Esophagus (tissue), 2 donors: ENCODE data around the gene ARTN. TPM values are rescaled to one million over a fixed set of nuclear protein-coding genes. Genes with fewer than 3 reads are reported as not detected.

ENCODE experiments used
- H3K27ac ChIP-seq, 2 donors: one replicate each; pipeline ENCODE4 v1.5.1; 2013; ENCODE audit warnings: low read depth in 2 of 2, mild to moderate bottlenecking in 2 of 2, inconsistent platforms in 1 of 2, low read length in 1 of 2, moderate library complexity in 1 of 2
- H3K27me3 ChIP-seq, 2 donors: one replicate each; pipeline ENCODE4 v1.6.1; 2013; ENCODE audit warnings: low read length in 2 of 2, control low read depth in 1 of 2, mild to moderate bottlenecking in 1 of 2; ENCODE audit not compliant: insufficient read depth in 2 of 2, control insufficient read depth in 1 of 2
- H3K36me3 ChIP-seq, 2 donors: one replicate each; pipeline ENCODE4 v1.6.1; 2013; ENCODE audit warnings: low read length in 1 of 2; ENCODE audit not compliant: control insufficient read depth in 2 of 2, insufficient read depth in 2 of 2
- H3K4me1 ChIP-seq, 2 donors: one replicate each; pipeline ENCODE4 v1.6.1; 2013; ENCODE audit warnings: low read length in 1 of 2; ENCODE audit not compliant: control insufficient read depth in 2 of 2, insufficient read depth in 2 of 2
- H3K4me3 ChIP-seq, 2 donors: one replicate each; pipeline ENCODE4 v1.5.1; 2013; ENCODE audit warnings: low read length in 2 of 2, mild to moderate bottlenecking in 2 of 2, low read depth in 1 of 2, moderate library complexity in 1 of 2
- H3K9me3 ChIP-seq, 2 donors: one replicate each; pipeline ENCODE4 v1.6.1; 2013; ENCODE audit warnings: mild to moderate bottlenecking in 2 of 2, low read depth in 1 of 2, low read length in 1 of 2, moderate library complexity in 1 of 2; ENCODE audit not compliant: control insufficient read depth in 2 of 2, insufficient read depth in 1 of 2
- WGBS, 2 donors: extraction: QIAGEN DNeasy Blood & Tissue Kit; methylation state at CpG; one replicate each; pipeline ENCODE4 v1.1.7; 2013; 5-methylcytosine and 5-hydroxymethylcytosine counted together
- polyA plus RNA-seq, 2 donors: library from polyadenylated mRNA; stranded (reverse); fragments of 200-250 nt; gene quantifications; one replicate each; pipeline ENCODE4 v1.2.3, GENCODE V29; 2013
- donor health status: healthy with polysubstance abuse.
- donor health status: Bipolar disorder and iron deficiency.

Gene ARTN
- polyA plus RNA-seq, 2 donors, result 1.8 to 2.6 TPM

DNA sequence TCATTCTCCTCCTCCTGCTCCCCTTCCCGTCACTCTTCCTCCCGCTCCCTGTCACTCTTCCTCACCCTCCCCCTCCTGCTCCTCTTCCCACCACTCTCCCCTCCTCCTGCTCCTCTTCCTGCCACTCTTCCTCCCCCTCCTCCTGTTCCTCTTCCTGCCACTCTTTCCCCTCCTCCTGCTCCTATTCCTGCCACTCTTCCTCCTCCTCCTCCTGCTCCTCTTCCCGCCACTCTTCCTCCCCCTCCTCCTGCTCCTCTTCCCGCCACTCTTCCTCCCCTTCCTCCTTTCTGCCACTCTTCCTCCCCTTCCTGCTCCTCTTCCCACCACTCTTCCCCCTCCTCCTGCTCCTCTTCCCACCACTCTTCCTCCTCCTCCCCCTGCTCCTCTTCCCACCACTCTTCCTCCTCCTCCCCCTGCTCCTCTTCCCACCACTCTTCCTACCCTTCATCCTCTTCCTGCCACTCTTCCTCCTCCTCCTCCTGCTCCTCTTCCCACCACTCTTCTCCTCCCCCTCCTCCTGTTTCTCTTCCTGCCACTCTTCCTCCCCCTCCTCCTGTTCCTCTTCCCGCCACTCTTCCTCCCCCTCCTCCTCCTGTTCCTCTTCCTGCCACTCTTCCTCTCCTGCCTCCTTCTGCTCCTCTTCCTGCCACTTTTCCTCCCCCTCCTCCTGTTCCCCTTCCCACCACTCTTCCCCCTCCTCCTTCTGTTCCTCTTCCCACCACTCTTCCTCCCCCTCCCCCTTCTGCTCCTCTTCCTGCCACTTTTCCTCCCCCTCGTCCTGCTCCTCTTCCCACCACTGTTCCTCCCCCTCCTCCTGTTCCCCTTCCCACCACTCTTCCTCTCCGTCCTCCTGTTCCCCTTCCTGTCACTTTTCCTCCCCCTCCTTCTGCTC is 28.7 kb upstream of the ARTN start:
- 57 to 60% methylated on average over 7 of the region's 7 CpGs for WGBS, 2 donors
- Histone ChIP-seq H3K4me1 (peaks cover 3 to 12% of the 10 kb centered on the region in 2 donors), H3K27me3 (no peaks in the 10 kb centered on the region), H3K9me3 (peaks cover 0 to 2% of the 10 kb centered on the region in 2 donors), H3K27ac (no peak overlapping the region), H3K36me3 (no peaks in the 10 kb centered on the region), H3K4me3 (no peak overlapping the region)

DNA sequence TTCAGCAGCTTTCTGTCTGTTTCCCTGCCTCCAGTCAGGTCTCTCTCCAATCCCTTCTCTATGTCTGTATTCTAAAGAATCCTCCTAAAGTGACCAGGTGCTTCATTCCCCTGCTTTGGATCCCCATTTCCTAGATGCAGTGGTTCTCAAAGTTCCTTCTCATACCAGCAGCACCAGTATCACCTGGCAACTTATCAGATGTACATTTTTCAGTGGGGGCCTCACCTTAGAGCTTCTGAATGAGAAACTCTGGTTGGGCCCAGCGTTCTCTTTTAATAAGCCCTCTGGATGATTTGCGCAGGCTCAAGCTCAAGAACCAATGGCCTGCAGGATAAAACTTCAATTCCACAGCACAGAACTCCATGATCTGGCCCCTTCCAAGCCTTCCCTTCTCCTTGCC is 25.4 kb upstream of the ARTN start:
- no peaks in the 10 kb centered on the region for H3K27me3 ChIP-seq
- 96 to 98% methylated on average over 2 of the region's 2 CpGs for WGBS, 2 donors
- peaks cover 0 to 2% of the 10 kb centered on the region in 2 donors for H3K9me3 ChIP-seq
- no peak overlapping the region for H3K4me3 ChIP-seq
- no peak overlapping the region for H3K27ac ChIP-seq
- H3K4me1 ChIP-seq, result peaks cover 0 to 4% of the 10 kb centered on the region in 2 donors
- H3K36me3 ChIP-seq, result no peaks in the 10 kb centered on the region

DNA sequence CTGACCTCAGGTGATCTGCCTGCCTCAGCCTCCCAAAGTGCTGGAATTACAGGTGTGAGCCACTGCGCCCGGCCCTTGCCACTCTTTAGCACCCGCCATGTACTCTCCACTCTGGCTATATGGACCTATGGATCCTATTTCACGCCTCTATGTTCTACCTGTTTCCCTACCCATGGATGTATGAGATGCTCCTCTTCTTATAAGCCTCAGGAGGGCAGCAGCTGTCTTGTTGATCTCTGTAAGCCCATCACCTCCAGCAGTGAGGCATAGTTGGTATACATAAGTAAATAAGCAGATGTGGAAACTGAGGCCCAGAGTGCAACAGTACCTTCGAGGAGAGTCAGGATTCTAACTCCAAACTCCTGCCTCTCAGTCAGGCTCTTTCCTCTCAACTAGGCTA is 24.7 kb upstream of the ARTN start:
- no peak overlapping the region for H3K27ac ChIP-seq
- peaks cover 0 to 2% of the 10 kb centered on the region in 2 donors for H3K9me3 ChIP-seq
- no peak overlapping the region for H3K4me3 ChIP-seq
- 86 to 93% methylated on average over 5 of the region's 5 CpGs for WGBS, 2 donors
- no peaks in the 10 kb centered on the region for H3K27me3 ChIP-seq
- no peaks in the 10 kb centered on the region for H3K36me3 ChIP-seq
- peaks cover 0 to 4% of the 10 kb centered on the region in 2 donors for H3K4me1 ChIP-seq

DNA sequence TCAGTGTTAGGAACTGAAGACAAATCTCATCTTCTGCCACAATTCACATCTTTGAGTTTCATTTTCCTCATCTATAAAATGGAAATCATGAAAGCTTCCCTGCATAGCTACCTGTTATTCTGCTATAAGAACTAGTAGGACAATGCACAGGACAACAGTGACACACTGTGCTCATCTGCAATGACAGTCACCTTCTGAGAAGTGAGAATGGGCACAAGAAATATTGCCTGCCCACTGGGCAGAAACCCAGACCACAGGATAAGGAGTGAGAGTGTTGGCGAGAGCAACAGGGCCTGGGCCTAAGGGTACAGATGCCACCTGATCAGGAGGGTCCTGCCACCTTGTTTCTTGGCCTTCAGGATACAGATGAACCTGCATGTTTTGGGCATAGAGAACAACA is 23.3 kb upstream of the ARTN start:
- 95 to 100% methylated on average over 1 of the region's 1 CpG for WGBS, 2 donors
- Histone ChIP-seq H3K36me3 (no peaks in the 10 kb centered on the region), H3K4me3 (no peak overlapping the region), H3K27ac (no peak overlapping the region), H3K9me3 (peaks cover 0 to 2% of the 10 kb centered on the region in 2 donors), H3K4me1 (peaks cover 4 to 8% of the 10 kb centered on the region in 2 donors), H3K27me3 (no peaks in the 10 kb centered on the region)

DNA sequence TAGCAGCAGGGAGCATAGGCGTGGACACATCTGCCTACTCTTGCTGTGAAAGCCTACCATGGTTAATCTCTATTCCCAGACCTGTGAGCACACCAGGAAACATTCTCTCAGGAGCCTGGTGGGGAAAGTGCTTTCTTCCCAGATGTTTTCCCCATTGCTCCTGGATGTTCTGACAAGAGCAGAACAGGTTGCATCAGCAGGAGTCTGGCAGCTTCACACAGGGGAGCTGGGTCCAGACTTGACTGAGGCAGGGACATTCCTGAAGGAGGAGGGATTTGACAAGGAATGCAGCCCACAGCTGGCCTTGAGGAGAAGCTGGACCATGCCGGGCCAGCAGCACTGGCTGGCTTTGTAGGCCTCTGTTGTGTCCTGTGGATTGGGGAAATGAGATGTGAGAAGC is 21.0 kb upstream of the ARTN start:
- Histone ChIP-seq H3K4me3 (no peak overlapping the region), H3K27me3 (no peaks in the 10 kb centered on the region), H3K27ac (peak overlapping the region; percentile 55 to 66), H3K36me3 (no peaks in the 10 kb centered on the region), H3K9me3 (no peaks in the 10 kb centered on the region), H3K4me1 (peaks cover 4 to 10% of the 10 kb centered on the region in 2 donors)
- 40 to 61% methylated on average over 2 of the region's 2 CpGs for WGBS, 2 donors

DNA sequence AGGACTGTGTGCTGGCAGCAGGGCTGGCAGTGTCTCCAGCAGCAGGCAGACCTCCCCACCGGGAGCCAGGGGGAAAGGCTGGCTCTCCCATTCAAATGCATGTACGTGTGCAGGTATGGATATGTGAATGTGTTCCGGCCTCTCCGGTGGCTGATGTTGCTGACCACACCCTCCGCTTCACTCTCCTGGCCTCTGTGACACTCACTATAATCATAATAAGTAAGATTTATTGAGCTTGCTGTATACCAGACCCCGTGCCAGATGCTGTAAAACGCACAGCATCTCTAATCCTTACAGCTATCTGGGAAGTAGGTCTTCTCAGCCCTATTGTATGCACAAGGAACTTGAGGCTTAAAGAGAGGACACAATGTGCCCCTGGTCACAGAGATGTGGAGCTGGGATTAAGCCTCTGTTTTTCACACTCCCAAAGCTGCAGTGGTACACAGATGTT is 20.5 kb upstream of the ARTN start:
- Histone ChIP-seq H3K4me3 (no peak overlapping the region), H3K27me3 (no peaks in the 10 kb centered on the region), H3K36me3 (no peaks in the 10 kb centered on the region), H3K27ac (peak overlapping the region; percentile 55 to 66), H3K4me1 (peaks cover 4 to 10% of the 10 kb centered on the region in 2 donors), H3K9me3 (no peaks in the 10 kb centered on the region)
- 31 to 62% methylated on average over 7 of the region's 7 CpGs for WGBS, 2 donors

DNA sequence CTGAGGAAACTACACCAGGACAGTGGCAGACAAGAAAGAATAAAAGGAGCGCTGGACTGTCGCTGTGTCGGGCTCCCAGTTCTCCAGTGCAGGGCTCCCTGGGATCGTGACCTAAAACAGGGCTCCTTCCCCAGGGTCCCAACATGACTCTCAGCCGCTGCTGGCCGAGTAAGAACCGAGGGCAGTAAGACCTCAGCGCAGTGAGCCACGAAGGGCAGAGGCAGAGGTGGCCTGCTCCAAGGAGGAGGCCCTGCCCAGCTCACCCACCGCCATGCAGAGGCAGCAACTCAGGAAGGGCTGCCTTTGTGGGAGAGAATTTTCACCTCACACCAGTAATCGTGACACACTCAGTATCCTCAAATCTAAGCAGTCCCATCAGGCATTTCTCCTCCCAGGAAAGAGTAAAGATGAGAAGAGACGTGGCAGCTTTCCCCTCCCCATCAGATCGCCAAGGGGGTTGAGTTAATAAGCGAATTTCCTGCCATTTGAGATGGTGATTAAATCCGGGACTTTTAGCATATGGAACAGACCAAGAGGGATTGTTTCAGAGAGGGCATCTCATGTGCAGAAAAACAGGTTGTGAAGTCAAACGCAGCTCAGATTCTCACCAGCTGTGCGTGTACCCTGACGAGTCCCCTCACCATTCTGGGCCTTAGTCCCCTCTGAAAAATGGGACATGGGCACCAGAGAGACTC is 19.8 kb upstream of the ARTN start:
- Histone ChIP-seq H3K36me3 (no peaks in the 10 kb centered on the region), H3K27me3 (no peaks in the 10 kb centered on the region), H3K4me1 (peaks cover 4 to 10% of the 10 kb centered on the region in 2 donors), H3K4me3 (no peak overlapping the region), H3K9me3 (no peaks in the 10 kb centered on the region), H3K27ac (peak overlapping the region; percentile 6 to 69)
- 78 to 82% methylated on average over 18 of the region's 18 CpGs for WGBS, 2 donors

DNA sequence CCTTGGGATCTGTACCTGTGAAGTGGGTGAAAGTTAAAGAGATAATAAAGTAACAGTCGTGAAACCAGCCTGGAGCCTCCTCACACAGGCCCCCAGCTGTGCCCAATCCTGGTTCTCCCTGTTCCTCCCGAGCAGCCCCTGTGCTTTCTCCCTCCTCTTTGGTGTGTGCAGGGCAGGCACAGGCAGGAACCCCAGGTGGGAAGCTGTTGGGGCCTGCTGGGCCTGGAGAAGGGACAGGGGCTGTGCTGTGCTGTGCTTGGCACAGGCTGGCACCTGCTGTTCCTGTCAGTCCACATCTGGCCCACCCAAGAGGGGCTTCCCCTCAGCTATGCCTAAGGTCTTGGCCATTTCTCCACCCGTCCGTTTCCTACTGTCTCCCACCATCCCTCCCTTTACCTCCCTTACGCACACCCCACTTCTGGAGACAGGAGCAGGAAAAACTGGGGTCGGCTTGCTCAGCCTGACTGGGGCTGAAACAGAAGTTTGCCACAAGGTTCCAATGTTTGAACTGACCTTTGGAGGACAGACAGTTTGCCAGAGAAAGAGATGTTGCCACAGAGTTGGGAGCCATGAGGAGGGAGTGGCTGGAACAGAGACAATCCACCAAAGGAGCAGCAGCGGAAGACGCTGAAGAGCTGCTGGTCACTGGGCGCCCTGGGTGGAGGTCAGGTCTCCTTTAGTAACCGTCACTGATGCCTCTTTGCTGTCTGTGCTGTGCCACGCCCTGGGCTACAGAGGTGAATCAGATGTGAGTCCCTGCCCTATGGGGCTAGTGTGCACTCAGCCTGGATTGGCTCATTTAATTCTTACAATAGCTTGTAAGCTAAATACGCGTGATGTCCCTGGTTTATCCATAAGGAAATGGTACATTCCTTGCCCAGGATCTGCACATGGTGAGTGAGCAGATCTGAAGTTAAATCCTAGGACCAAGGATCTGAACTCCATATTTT is 18.8 kb upstream of the ARTN start:
- H3K27ac ChIP-seq, result peak overlapping the region in 1 of 2 donors; percentile 49
- no peaks in the 10 kb centered on the region for H3K27me3 ChIP-seq
- H3K4me3 ChIP-seq, result no peak overlapping the region
- H3K9me3 ChIP-seq, result no peaks in the 10 kb centered on the region
- WGBS, 2 donors, result 69 to 78% methylated on average over 13 of the region's 13 CpGs
- no peaks in the 10 kb centered on the region for H3K36me3 ChIP-seq
- H3K4me1 ChIP-seq, result peaks cover 4 to 10% of the 10 kb centered on the region in 2 donors

DNA sequence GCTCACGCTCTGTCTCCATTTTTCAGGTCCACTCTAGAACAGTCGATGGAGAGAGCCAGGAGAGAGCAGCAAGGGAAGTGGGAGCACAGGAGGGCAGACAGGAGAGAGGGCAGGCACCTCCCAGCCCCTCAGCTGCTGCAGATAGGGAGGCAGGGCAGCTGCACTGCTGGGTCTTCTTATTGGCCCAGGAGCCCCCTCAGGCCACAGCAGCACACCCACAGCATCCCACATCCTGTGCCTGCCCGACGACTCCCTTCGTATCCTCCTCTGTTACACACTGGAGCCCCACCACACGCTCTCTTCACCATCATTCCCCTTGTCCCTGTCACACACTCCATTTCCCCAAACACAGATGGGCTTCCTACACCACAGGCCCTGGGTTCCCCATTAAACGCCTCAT is 13.7 kb upstream of the ARTN start:
- H3K27me3 ChIP-seq, result no peaks in the 10 kb centered on the region
- H3K4me1 ChIP-seq, result peaks cover 2 to 6% of the 10 kb centered on the region in 2 donors
- H3K36me3 ChIP-seq, result no peaks in the 10 kb centered on the region
- H3K9me3 ChIP-seq, result no peaks in the 10 kb centered on the region
- no peak overlapping the region for H3K27ac ChIP-seq
- H3K4me3 ChIP-seq, result no peak overlapping the region
- WGBS, 2 donors, result 88 to 97% methylated on average over 7 of the region's 7 CpGs
